ENCODE measurements around the gene ZNF333.
A peak's percentile ranks its signal among the peaks of the same experiment; 100 is the strongest.

Gene ZNF333

GRCh38 chr19:14699641-14700040 lies 9.8 kb downstream of the ZNF333 start:
- Histone ChIP-seq H3K36me3 (ENCODE audit: control insufficient read depth in 1 of 2, insufficient read depth in 2 of 2, low read length in 2 of 2) (peaks cover 62 to 90% of the 10 kb centered on the region in 2 donors), H3K9me3 (ENCODE audit: control insufficient read depth in 1 of 2, low read length in 2 of 2) (peaks cover 0 to 14% of the 10 kb centered on the region in 2 donors), H3K27ac (ENCODE audit: low read length) (no peak overlapping the region), H3K4me1 (ENCODE audit: control insufficient read depth in 1 of 2, insufficient read depth in 2 of 2, low read length in 2 of 2) (no peaks in the 10 kb centered on the region), H3K27me3 (ENCODE audit: low read depth, low read length) (no peaks in the 10 kb centered on the region), H3K4me3 (ENCODE audit: low read depth in 1 of 2, low read length in 2 of 2) (no peak overlapping the region)

- H3K27ac ChIP-seq (ENCODE audit: low read length), result no peak overlapping the region
- peaks cover 53 to 90% of the 10 kb centered on the region in 2 donors for H3K36me3 ChIP-seq (ENCODE audit: control insufficient read depth in 1 of 2, insufficient read depth in 2 of 2, low read length in 2 of 2)
Measured at GRCh38 chr19:14700711-14701375, 11.0 kb downstream of the ZNF333 start.

GRCh38 chr19:14703833-14704232 lies 14.0 kb downstream of the ZNF333 start:
- Histone ChIP-seq H3K4me3 (ENCODE audit: low read depth in 1 of 2, low read length in 2 of 2) (peak overlapping the region in 1 of 2 donors; percentile 24), H3K27ac (ENCODE audit: low read length) (no peak overlapping the region), H3K27me3 (ENCODE audit: low read depth, low read length) (no peaks in the 10 kb centered on the region), H3K36me3 (ENCODE audit: control insufficient read depth in 1 of 2, insufficient read depth in 2 of 2, low read length in 2 of 2) (peaks cover 61 to 95% of the 10 kb centered on the region in 2 donors), H3K9me3 (ENCODE audit: control insufficient read depth in 1 of 2, low read length in 2 of 2) (peaks cover 0 to 18% of the 10 kb centered on the region in 2 donors), H3K4me1 (ENCODE audit: control insufficient read depth in 1 of 2, insufficient read depth in 2 of 2, low read length in 2 of 2) (no peaks in the 10 kb centered on the region)

More at GRCh38 chr19:14700711-14701375, 11.0 kb downstream of the ZNF333 start:
- Histone ChIP-seq H3K4me1 (ENCODE audit: control insufficient read depth in 1 of 2, insufficient read depth in 2 of 2, low read length in 2 of 2) (no peaks in the 10 kb centered on the region), H3K27me3 (ENCODE audit: low read depth, low read length) (no peaks in the 10 kb centered on the region), H3K4me3 (ENCODE audit: low read depth in 1 of 2, low read length in 2 of 2) (no peak overlapping the region), H3K9me3 (ENCODE audit: control insufficient read depth in 1 of 2, low read length in 2 of 2) (peaks cover 0 to 14% of the 10 kb centered on the region in 2 donors)

GRCh38 chr19:14704450-14704849 lies 14.6 kb downstream of the ZNF333 start:
- peaks cover 60 to 96% of the 10 kb centered on the region in 2 donors for H3K36me3 ChIP-seq (ENCODE audit: control insufficient read depth in 1 of 2, insufficient read depth in 2 of 2, low read length in 2 of 2)
- H3K27me3 ChIP-seq (ENCODE audit: low read depth, low read length), result no peaks in the 10 kb centered on the region
- H3K9me3 ChIP-seq (ENCODE audit: control insufficient read depth in 1 of 2, low read length in 2 of 2), result peaks cover 0 to 18% of the 10 kb centered on the region in 2 donors
- no peak overlapping the region for H3K4me3 ChIP-seq (ENCODE audit: low read depth in 1 of 2, low read length in 2 of 2)
- no peak overlapping the region for H3K27ac ChIP-seq (ENCODE audit: low read length)
- no peaks in the 10 kb centered on the region for H3K4me1 ChIP-seq (ENCODE audit: control insufficient read depth in 1 of 2, insufficient read depth in 2 of 2, low read length in 2 of 2)

- peak overlapping the region in 1 of 2 donors; percentile 61 for H3K4me3 ChIP-seq (ENCODE audit: low read depth in 1 of 2, low read length in 2 of 2)
Measured at GRCh38 chr19:14715841-14716240, 26.0 kb downstream of the ZNF333 start.

GRCh38 chr19:14718522-14719116 lies 28.8 kb downstream of the ZNF333 start:
- no peak overlapping the region for H3K27ac ChIP-seq (ENCODE audit: low read length)
- peaks cover 48 to 99% of the 10 kb centered on the region in 2 donors for H3K36me3 ChIP-seq (ENCODE audit: control insufficient read depth in 1 of 2, insufficient read depth in 2 of 2, low read length in 2 of 2)
- H3K4me1 ChIP-seq (ENCODE audit: control insufficient read depth in 1 of 2, insufficient read depth in 2 of 2, low read length in 2 of 2), result no peaks in the 10 kb centered on the region
- peaks cover 65 to 94% of the 10 kb centered on the region in 2 donors for H3K9me3 ChIP-seq (ENCODE audit: control insufficient read depth in 1 of 2, low read length in 2 of 2)
- no peaks in the 10 kb centered on the region for H3K27me3 ChIP-seq (ENCODE audit: low read depth, low read length)
- H3K4me3 ChIP-seq (ENCODE audit: low read depth in 1 of 2, low read length in 2 of 2), result peak overlapping the region; percentile 23 to 61

More at GRCh38 chr19:14715841-14716240, 26.0 kb downstream of the ZNF333 start:
- Histone ChIP-seq H3K27ac (ENCODE audit: low read length) (no peak overlapping the region), H3K4me1 (ENCODE audit: control insufficient read depth in 1 of 2, insufficient read depth in 2 of 2, low read length in 2 of 2) (no peaks in the 10 kb centered on the region), H3K36me3 (ENCODE audit: control insufficient read depth in 1 of 2, insufficient read depth in 2 of 2, low read length in 2 of 2) (peaks cover 53 to 99% of the 10 kb centered on the region in 2 donors), H3K9me3 (ENCODE audit: control insufficient read depth in 1 of 2, low read length in 2 of 2) (peaks cover 58 to 91% of the 10 kb centered on the region in 2 donors), H3K27me3 (ENCODE audit: low read depth, low read length) (no peaks in the 10 kb centered on the region)

GRCh38 chr19:14719162-14719561 lies 29.3 kb downstream of the ZNF333 start:
- Histone ChIP-seq H3K36me3 (ENCODE audit: control insufficient read depth in 1 of 2, insufficient read depth in 2 of 2, low read length in 2 of 2) (peaks cover 48 to 99% of the 10 kb centered on the region in 2 donors), H3K27me3 (ENCODE audit: low read depth, low read length) (no peaks in the 10 kb centered on the region)

GRCh38 chr19:14722127-14722526 lies 32.3 kb downstream of the ZNF333 start:
- H3K9me3 ChIP-seq (ENCODE audit: control insufficient read depth in 1 of 2, low read length in 2 of 2), result peaks cover 62 to 93% of the 10 kb centered on the region in 2 donors
- H3K4me3 ChIP-seq (ENCODE audit: low read depth in 1 of 2, low read length in 2 of 2), result peak overlapping the region in 1 of 2 donors; percentile 8
- no peak overlapping the region for H3K27ac ChIP-seq (ENCODE audit: low read length)
- no peaks in the 10 kb centered on the region for H3K27me3 ChIP-seq (ENCODE audit: low read depth, low read length)
- peaks cover 24 to 73% of the 10 kb centered on the region in 2 donors for H3K36me3 ChIP-seq (ENCODE audit: control insufficient read depth in 1 of 2, insufficient read depth in 2 of 2, low read length in 2 of 2)
- no peaks in the 10 kb centered on the region for H3K4me1 ChIP-seq (ENCODE audit: control insufficient read depth in 1 of 2, insufficient read depth in 2 of 2, low read length in 2 of 2)

More at GRCh38 chr19:14719162-14719561, 29.3 kb downstream of the ZNF333 start:
- Histone ChIP-seq H3K4me1 (ENCODE audit: control insufficient read depth in 1 of 2, insufficient read depth in 2 of 2, low read length in 2 of 2) (no peaks in the 10 kb centered on the region), H3K27ac (ENCODE audit: low read length) (no peak overlapping the region), H3K9me3 (ENCODE audit: control insufficient read depth in 1 of 2, low read length in 2 of 2) (peaks cover 67 to 94% of the 10 kb centered on the region in 2 donors), H3K4me3 (ENCODE audit: low read depth in 1 of 2, low read length in 2 of 2) (peak overlapping the region; percentile 23 to 61)

GRCh38 chr19:14728595-14728994 lies 38.7 kb downstream of the ZNF333 start:
- peaks cover 0 to 10% of the 10 kb centered on the region in 2 donors for H3K36me3 ChIP-seq (ENCODE audit: control insufficient read depth in 1 of 2, insufficient read depth in 2 of 2, low read length in 2 of 2)
- H3K4me3 ChIP-seq (ENCODE audit: low read depth in 1 of 2, low read length in 2 of 2), result peak overlapping the region in 1 of 2 donors; percentile 12
- H3K27me3 ChIP-seq (ENCODE audit: low read depth, low read length), result no peaks in the 10 kb centered on the region
- peaks cover 23 to 73% of the 10 kb centered on the region in 2 donors for H3K9me3 ChIP-seq (ENCODE audit: control insufficient read depth in 1 of 2, low read length in 2 of 2)
- H3K27ac ChIP-seq (ENCODE audit: low read length), result no peak overlapping the region
- H3K4me1 ChIP-seq (ENCODE audit: control insufficient read depth in 1 of 2, insufficient read depth in 2 of 2, low read length in 2 of 2), result no peaks in the 10 kb centered on the region

- no peak overlapping the region for H3K27ac ChIP-seq (ENCODE audit: low read length)
- peaks cover 8 to 49% of the 10 kb centered on the region in 2 donors for H3K9me3 ChIP-seq (ENCODE audit: control insufficient read depth in 1 of 2, low read length in 2 of 2)
- no peak overlapping the region for H3K4me3 ChIP-seq (ENCODE audit: low read depth in 1 of 2, low read length in 2 of 2)
- H3K4me1 ChIP-seq (ENCODE audit: control insufficient read depth in 1 of 2, insufficient read depth in 2 of 2, low read length in 2 of 2), result no peaks in the 10 kb centered on the region
- peaks cover 0 to 14% of the 10 kb centered on the region in 2 donors for H3K36me3 ChIP-seq (ENCODE audit: control insufficient read depth in 1 of 2, insufficient read depth in 2 of 2, low read length in 2 of 2)
- H3K27me3 ChIP-seq (ENCODE audit: low read depth, low read length), result no peaks in the 10 kb centered on the region
Measured at GRCh38 chr19:14731200-14731599, 41.4 kb downstream of the ZNF333 start.

GRCh38 chr19:14732510-14732909 lies 42.7 kb downstream of the ZNF333 start:
- H3K4me3 ChIP-seq (ENCODE audit: low read depth in 1 of 2, low read length in 2 of 2), result no peak overlapping the region
- H3K9me3 ChIP-seq (ENCODE audit: control insufficient read depth in 1 of 2, low read length in 2 of 2), result peaks cover 6 to 38% of the 10 kb centered on the region in 2 donors
- H3K27ac ChIP-seq (ENCODE audit: low read length), result no peak overlapping the region
- H3K27me3 ChIP-seq (ENCODE audit: low read depth, low read length), result no peaks in the 10 kb centered on the region
- no peaks in the 10 kb centered on the region for H3K4me1 ChIP-seq (ENCODE audit: control insufficient read depth in 1 of 2, insufficient read depth in 2 of 2, low read length in 2 of 2)
- peaks cover 0 to 14% of the 10 kb centered on the region in 2 donors for H3K36me3 ChIP-seq (ENCODE audit: control insufficient read depth in 1 of 2, insufficient read depth in 2 of 2, low read length in 2 of 2)

Measured in muscle layer of duodenum (tissue), 2 donors.